HG02973 (cell line): Measurements from ENCODE around the gene FAM120B.

ENCODE experiments used
- ATAC-seq: cut with Tn5 transposase; IDR thresholded peaks from one replicate; pipeline ENCODE4 v1.9.1; 2021; ENCODE audit warnings: moderate library complexity; ENCODE audit not compliant: unreplicated experiment

The FAM120B gene

GRCh38 chr6:170453586-170454511, 147.3 kb downstream of the FAM120B start:
- no peak for ATAC-seq

- ATAC-seq, result no peak
Measured at GRCh38 chr6:170454512-170455285, 148.1 kb downstream of the FAM120B start.

GRCh38 chr6:170455335-170455979, 148.9 kb downstream of the FAM120B start:
- no peak for ATAC-seq

- ATAC-seq, result no peak
Measured at GRCh38 chr6:170456334-170456733, 149.8 kb downstream of the FAM120B start.
